Liver (tissue), 9 donors: ENCODE results near the gene PAGE2B. TPM values are rescaled to one million over a fixed set of nuclear protein-coding genes. Genes with fewer than 3 reads are reported as not detected.
A peak's percentile ranks its signal among the peaks of the same experiment; 100 is the strongest.

Source experiments
- DNase-seq: peaks from one replicate; pipeline ENCODE4 v3.0.0-alpha.2; 2017; ENCODE audit warnings: low spot score
- H3K27ac ChIP-seq, 2 donors: one replicate each; pipeline ENCODE4 v1.7.0; 2013; ENCODE audit warnings: inconsistent platforms in 2 of 2, low read length in 2 of 2, control low read depth in 1 of 2, low read depth in 1 of 2, mild to moderate bottlenecking in 1 of 2
- H3K27me3 ChIP-seq, 4 donors: one replicate each; pipeline versions ENCODE4 v1.6.1 to v1.7.0; 2013; ENCODE audit warnings: low read length in 3 of 4, inconsistent platforms in 1 of 4, mild to moderate bottlenecking in 1 of 4, moderate library complexity in 1 of 4; ENCODE audit not compliant: control insufficient read depth in 4 of 4, insufficient read depth in 4 of 4
- H3K36me3 ChIP-seq, 4 donors: one replicate each; pipeline versions ENCODE4 v1.6.1 to v1.7.0; 2013; ENCODE audit warnings: low read length in 3 of 4, mild to moderate bottlenecking in 3 of 4, low read depth in 1 of 4, moderate library complexity in 1 of 4; ENCODE audit not compliant: control insufficient read depth in 4 of 4, insufficient read depth in 3 of 4
- H3K4me1 ChIP-seq, 4 donors: one replicate each; pipeline versions ENCODE4 v1.6.1 to v1.7.0; 2013; ENCODE audit warnings: low read length in 3 of 4, mild to moderate bottlenecking in 3 of 4, moderate library complexity in 1 of 4; ENCODE audit not compliant: control insufficient read depth in 4 of 4, insufficient read depth in 4 of 4
- H3K4me3 ChIP-seq, 3 donors: one replicate each; pipeline versions ENCODE4 v1.6.1 to v1.7.0; 2013; ENCODE audit warnings: low read length in 3 of 3, control low read depth in 1 of 3, low read depth in 1 of 3, mild to moderate bottlenecking in 1 of 3
- H3K9ac ChIP-seq, 2 donors: one replicate each; pipeline ENCODE4 v1.7.0; 2013; ENCODE audit warnings: low read length in 2 of 2, mild to moderate bottlenecking in 2 of 2, moderate library complexity in 2 of 2, control low read depth in 1 of 2, low read depth in 1 of 2
- H3K9me3 ChIP-seq, 4 donors: one replicate each; pipeline versions ENCODE4 v1.6.1 to v1.7.0; 2013; ENCODE audit warnings: low read length in 3 of 4; ENCODE audit not compliant: control insufficient read depth in 4 of 4
- CTCF ChIP-seq: fragments of 150-350 bp; IDR thresholded peaks from 2 replicates; pipeline ENCODE4 v1.5.1; 2017; ENCODE audit warnings: improper control_type of control experiment, low read depth, low read length; ENCODE audit not compliant: missing input control
- EGR1 ChIP-seq, 2 donors: IDR thresholded peaks; 2 replicates each; pipeline ENCODE4 v1.6.1; 2016 to 2018; ENCODE audit warnings: antibody characterized with exemption in 2 of 2, low read depth in 2 of 2
- FOXA1 ChIP-seq: IDR thresholded peaks from 2 replicates; pipeline ENCODE4 v1.6.1; 2016; ENCODE audit warnings: antibody characterized with exemption
- GABPA ChIP-seq, 2 donors: IDR thresholded peaks in 1 of 2; conservative IDR thresholded peaks in 1 of 2; 2 replicates each; pipeline ENCODE4 v1.6.1; 2016; ENCODE audit warnings: antibody characterized with exemption in 2 of 2, mild to moderate bottlenecking in 1 of 2, moderate library complexity in 1 of 2
- HNF4A ChIP-seq, 2 donors: conservative IDR thresholded peaks; 2 replicates each; pipeline ENCODE4 v1.6.1; 2016; ENCODE audit warnings: antibody characterized with exemption in 2 of 2, mild to moderate bottlenecking in 2 of 2
- HNF4G ChIP-seq: IDR thresholded peaks from 2 replicates; pipeline ENCODE4 v1.6.1; 2016; ENCODE audit warnings: antibody characterized with exemption
- JUND ChIP-seq, 2 donors: IDR thresholded peaks; 2 replicates each; pipeline ENCODE4 v1.6.1; 2016; ENCODE audit warnings: antibody characterized with exemption in 2 of 2
- MAX ChIP-seq: IDR thresholded peaks from 2 replicates; pipeline ENCODE4 v1.6.1; 2016; ENCODE audit warnings: antibody characterized with exemption
- NR2F2 ChIP-seq: IDR thresholded peaks from 2 replicates; pipeline ENCODE4 v1.6.1; 2016; ENCODE audit warnings: antibody characterized with exemption
- RAD21 ChIP-seq, 2 donors: IDR thresholded peaks; 2 replicates each; pipeline ENCODE4 v1.6.1; 2016; ENCODE audit warnings: antibody characterized with exemption in 2 of 2, mild to moderate bottlenecking in 2 of 2
- REST ChIP-seq: IDR thresholded peaks from 2 replicates; pipeline ENCODE4 v1.6.1; 2016; ENCODE audit warnings: antibody characterized with exemption, mild to moderate bottlenecking
- RXRA ChIP-seq, 2 donors: IDR thresholded peaks; 2 replicates each; pipeline ENCODE4 v1.6.1; 2017 to 2018; ENCODE audit warnings: antibody characterized with exemption in 2 of 2, mild to moderate bottlenecking in 1 of 2
- SP1 ChIP-seq: IDR thresholded peaks from 2 replicates; pipeline ENCODE4 v1.6.1; 2018; ENCODE audit warnings: antibody characterized with exemption, mild to moderate bottlenecking
- YY1 ChIP-seq: IDR thresholded peaks from 2 replicates; pipeline ENCODE4 v1.6.1; 2016; ENCODE audit warnings: antibody characterized with exemption, mild to moderate bottlenecking
- ZBTB33 ChIP-seq: IDR thresholded peaks from 2 replicates; pipeline ENCODE4 v1.6.1; 2016; ENCODE audit warnings: antibody characterized with exemption
- WGBS: extraction: QIAGEN DNeasy Blood & Tissue Kit; methylation state at CpG from one replicate; pipeline ENCODE4 v1.1.7; 2013; 5-methylcytosine and 5-hydroxymethylcytosine counted together
- polyA plus RNA-seq, 2 donors: library from polyadenylated mRNA; stranded (reverse) in 1 of 2; unstranded in 1 of 2; fragments of 200-250 nt in 1 of 2; fragments of >200 nt in 1 of 2; fragmentation: Nextera tagmentation in 1 of 2; extraction: Ambion mirVana in 1 of 2; gene quantifications; one replicate each; pipeline versions ENCODE4 v1.2.1 to v1.2.3, GENCODE V29; 2013 to 2015
- total RNA-seq, 2 donors: library from RNA; depleted of rRNA; stranded (reverse); fragments of >200 nt; gene quantifications; one replicate each; pipeline ENCODE4 v1.2.3, GENCODE V29; 2014
- donor health status: healthy.
- donor health status: healthy.
- donor health status: healthy.
- donor health status: healthy.
- donor health status: healthy.

PAGE2B gene
- total and polyA plus RNA-seq, 4 donors: 0.28 TPM; not detected in 3

- TF ChIP-seq EGR1 (IDR thresholded peaks at IDR 0.05; ENCODE audit: low read depth in 2 of 2): no peak
Observed at GRCh38 chrX:55026143-55026542, 48.7 kb upstream of the PAGE2B start (continued).

GRCh38 chrX:55026840-55027239 lies 48.0 kb upstream of the PAGE2B start:
- Histone ChIP-seq H3K4me3 (no peak overlapping the region), H3K9ac (no peak overlapping the region), H3K4me1 (no peaks in the 10 kb centered on the region), H3K27me3 (no peaks in the 10 kb centered on the region), H3K36me3 (no peaks in the 10 kb centered on the region), H3K9me3 (no peaks in the 10 kb centered on the region), H3K27ac (no peak overlapping the region)
- DNase-seq: no peak
- 80% methylated on average over 2 of the region's 2 CpGs for WGBS
- no peak for TF ChIP-seq MAX
- TF ChIP-seq REST: no peak
- TF ChIP-seq SP1: no peak
- TF ChIP-seq ZBTB33: no peak
- TF ChIP-seq YY1: no peak
- TF ChIP-seq FOXA1: no peak
- TF ChIP-seq CTCF: no peak
- no peak for TF ChIP-seq HNF4G
- no peak for TF ChIP-seq NR2F2
- no peak for TF ChIP-seq RXRA (IDR thresholded peaks at IDR 0.05)
- TF ChIP-seq JUND (IDR thresholded peaks at IDR 0.05): no peak
- no peak for TF ChIP-seq EGR1 (IDR thresholded peaks at IDR 0.05; ENCODE audit: low read depth in 2 of 2)
- no peak for TF ChIP-seq GABPA (IDR thresholded peaks at IDR 0.05 in 1 of 2, conservative IDR thresholded peaks at IDR 0.05 in 1 of 2)
- no peak for TF ChIP-seq HNF4A (conservative IDR thresholded peaks at IDR 0.05)
- TF ChIP-seq RAD21 (IDR thresholded peaks at IDR 0.05): no peak

- no peaks in the 10 kb centered on the region for H3K27me3 ChIP-seq
- no peak overlapping the region for H3K27ac ChIP-seq
- H3K36me3 ChIP-seq: no peaks in the 10 kb centered on the region
- H3K4me1 ChIP-seq: no peaks in the 10 kb centered on the region
- 88% methylated on average over 4 of the region's 4 CpGs for WGBS
- peak; percentile 65 for DNase-seq
- H3K9me3 ChIP-seq: no peaks in the 10 kb centered on the region
- H3K4me3 ChIP-seq: no peak overlapping the region
- TF ChIP-seq EGR1 (IDR thresholded peaks at IDR 0.05; ENCODE audit: low read depth in 2 of 2) (no peak), RAD21 (IDR thresholded peaks at IDR 0.05) (no peak), ZBTB33 (no peak), NR2F2 (no peak), JUND (IDR thresholded peaks at IDR 0.05) (no peak)
- no peak overlapping the region for H3K9ac ChIP-seq
Observed at GRCh38 chrX:55028040-55028439, 46.8 kb upstream of the PAGE2B start.
